ENCODE measurements around the gene GPR139. TPM values are rescaled to one million over a fixed set of nuclear protein-coding genes. Genes with fewer than 3 reads are reported as not detected.

The GPR139 gene
- total and polyA plus RNA-seq, 2 donors, result not detected

DNA sequence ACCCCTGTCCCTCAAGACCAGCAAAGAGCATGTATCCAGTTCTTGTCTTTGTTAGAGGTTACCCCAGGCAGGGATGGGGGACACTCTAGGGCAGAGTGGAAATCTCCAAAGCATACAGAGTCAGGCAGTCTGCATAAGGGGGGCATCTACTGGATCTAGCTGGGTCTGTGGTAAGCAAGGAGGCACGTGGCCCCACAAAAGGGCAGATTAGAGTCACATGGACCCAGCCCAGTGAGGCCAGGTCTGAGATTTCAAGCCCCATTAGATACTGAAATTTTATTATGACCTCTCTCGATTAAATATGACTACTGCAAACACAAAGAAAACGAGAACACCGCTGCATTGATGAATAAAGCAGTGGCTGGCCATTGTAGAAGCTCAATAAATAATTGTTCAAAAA is 1.6 kb upstream of the GPR139 start:
- WGBS, result 62% methylated on average over 4 of the region's 4 CpGs
- no peak for DNase-seq (ENCODE audit: extremely low spot score)
- no peaks in the 10 kb centered on the region for H3K4me1 ChIP-seq (ENCODE audit: insufficient read depth)

DNA sequence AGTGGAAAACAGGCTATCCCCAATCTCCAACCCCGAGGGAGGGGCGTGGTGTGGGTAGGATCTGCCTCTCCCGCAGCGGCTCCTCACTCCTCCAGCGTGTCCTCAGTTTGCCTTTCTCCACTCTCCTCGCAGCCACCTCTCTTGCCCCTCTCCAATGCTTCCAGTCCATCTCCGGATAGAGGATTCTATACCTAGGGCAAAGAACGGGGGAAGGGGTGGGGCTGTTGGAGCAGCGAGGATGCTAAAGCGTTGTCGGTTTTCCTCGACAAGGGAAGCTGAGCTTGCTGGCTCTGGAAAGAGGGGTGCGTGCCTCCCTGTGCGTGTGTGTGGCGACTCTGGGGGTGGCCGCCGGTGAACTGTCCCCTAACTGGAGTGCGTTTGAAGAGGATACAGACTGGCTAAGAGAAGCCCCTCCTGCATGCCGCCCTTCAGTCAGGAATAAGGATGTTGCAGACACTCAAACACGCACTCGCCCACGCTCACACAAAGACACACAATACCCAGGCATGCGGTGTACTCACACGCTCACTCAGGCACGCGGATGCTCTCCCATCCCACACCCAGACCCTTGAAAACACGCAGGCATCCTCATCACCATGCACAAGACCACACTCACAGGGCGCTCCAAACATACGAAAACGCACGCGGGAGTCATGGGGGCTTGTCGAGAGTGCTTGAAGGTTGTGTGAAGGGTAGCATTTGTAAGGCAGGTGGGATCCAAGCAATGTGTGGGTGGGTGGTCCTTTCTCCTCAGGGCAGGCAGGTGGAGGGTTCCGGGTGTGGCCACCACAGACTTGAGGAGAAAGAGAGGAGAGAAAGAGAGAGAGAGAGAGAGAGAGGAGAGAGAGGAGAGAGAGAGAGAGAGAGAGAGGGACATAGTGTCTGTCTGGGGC is 655 bp upstream of the GPR139 start:
- Histone ChIP-seq H3K4me3 (ENCODE audit: low read depth, low read length) (no peak overlapping the region), H3K4me1 (ENCODE audit: insufficient read depth) (no peaks in the 10 kb centered on the region), H3K36me3 (ENCODE audit: insufficient read depth) (no peaks in the 10 kb centered on the region), H3K27ac (ENCODE audit: low read depth) (no peak overlapping the region)
- WGBS, result 11% methylated on average over 34 of the region's 34 CpGs
- DNase-seq (ENCODE audit: extremely low spot score), result no peak

More for the DNA sequence above, 1.6 kb upstream of the GPR139 start:
- Histone ChIP-seq H3K36me3 (ENCODE audit: insufficient read depth) (no peaks in the 10 kb centered on the region), H3K4me3 (ENCODE audit: low read depth, low read length) (no peak overlapping the region), H3K27ac (ENCODE audit: low read depth) (no peak overlapping the region)

DNA sequence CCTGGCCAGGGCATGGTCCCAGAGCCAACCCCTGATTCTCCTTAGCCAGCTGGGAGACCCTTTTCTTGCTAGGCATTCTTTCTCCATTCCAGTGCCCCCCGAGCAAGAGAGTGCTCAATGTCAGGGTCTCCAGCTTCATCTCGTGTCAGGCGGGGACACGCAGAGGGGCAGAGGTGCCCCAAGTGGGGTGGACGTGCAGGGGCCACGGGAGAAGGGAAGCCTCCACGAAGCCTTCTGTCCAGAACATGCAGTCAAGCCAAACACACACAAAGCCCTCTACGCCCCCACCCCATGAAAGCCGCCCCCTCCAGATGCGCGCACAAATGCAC is 852 bp downstream of the GPR139 start:
- no peak overlapping the region for H3K27ac ChIP-seq (ENCODE audit: low read depth)
- no peaks in the 10 kb centered on the region for H3K4me1 ChIP-seq (ENCODE audit: insufficient read depth)
- H3K4me3 ChIP-seq (ENCODE audit: low read depth, low read length), result no peak overlapping the region
- no peak for DNase-seq (ENCODE audit: extremely low spot score)
- WGBS, result 10% methylated on average over 11 of the region's 11 CpGs
- H3K36me3 ChIP-seq (ENCODE audit: insufficient read depth), result no peaks in the 10 kb centered on the region

DNA sequence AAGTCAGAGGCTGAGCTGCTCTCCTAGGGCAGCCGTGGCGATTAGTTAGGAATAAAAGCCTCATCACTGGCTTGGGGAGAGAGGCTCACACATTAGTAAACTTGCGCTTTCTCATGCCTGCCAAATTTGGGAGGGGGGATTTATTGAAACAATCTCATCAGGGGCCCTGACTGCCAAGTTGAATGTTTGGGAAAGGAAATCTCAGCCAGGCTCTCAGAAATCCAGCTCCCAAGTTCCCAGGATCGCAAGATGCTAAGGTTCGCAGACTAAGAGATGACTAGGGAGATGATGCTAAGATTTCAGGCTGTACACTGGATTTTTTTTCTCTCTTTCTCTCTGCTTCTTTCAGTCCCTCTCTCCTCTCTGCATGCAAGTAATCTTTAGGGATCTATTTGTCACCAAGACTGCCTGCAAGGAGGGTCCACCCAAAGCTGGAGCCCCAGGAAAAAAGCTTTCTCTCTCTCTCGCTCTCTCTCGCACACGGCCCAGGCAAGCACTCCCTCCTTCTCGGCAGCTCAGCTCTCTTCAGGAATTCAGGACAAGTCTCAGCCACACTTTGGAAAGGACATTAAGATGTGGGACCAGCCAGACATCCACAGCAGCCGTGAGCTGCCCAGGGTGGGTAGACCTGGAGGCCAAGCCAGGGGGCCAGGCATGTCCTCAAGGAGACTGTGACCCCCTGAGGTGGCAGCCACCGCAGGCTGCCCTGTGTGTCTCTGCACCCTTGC is 1.4 kb downstream of the GPR139 start:
- Histone ChIP-seq H3K27ac (ENCODE audit: low read depth) (no peak overlapping the region), H3K36me3 (ENCODE audit: insufficient read depth) (no peaks in the 10 kb centered on the region), H3K4me3 (ENCODE audit: low read depth, low read length) (no peak overlapping the region), H3K4me1 (ENCODE audit: insufficient read depth) (no peaks in the 10 kb centered on the region)
- 37% methylated on average over 11 of the region's 11 CpGs for WGBS
- DNase-seq (ENCODE audit: extremely low spot score), result no peak

DNA sequence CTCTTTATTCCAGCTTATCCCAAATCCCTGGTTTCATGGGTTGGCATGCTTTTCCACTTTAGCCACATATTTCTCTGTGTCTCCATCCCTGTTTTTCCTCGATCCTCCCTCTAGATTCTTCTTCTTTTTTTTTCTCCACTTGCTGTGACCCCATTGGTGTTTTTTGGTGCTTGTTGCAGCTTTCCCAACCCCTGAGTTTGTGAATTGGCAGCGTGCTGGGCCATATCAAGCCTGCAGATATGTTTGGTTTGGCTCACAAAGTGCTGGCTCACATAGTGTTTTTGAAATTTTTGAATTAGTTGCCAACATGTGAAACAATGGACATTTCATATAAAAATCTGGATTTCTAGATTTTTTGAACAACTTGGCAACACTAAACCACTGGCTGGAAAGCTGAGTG is 8.8 kb downstream of the GPR139 start:
- no peak for DNase-seq (ENCODE audit: extremely low spot score)
- no peak overlapping the region for H3K4me3 ChIP-seq (ENCODE audit: low read depth, low read length)
- no peaks in the 10 kb centered on the region for H3K36me3 ChIP-seq (ENCODE audit: insufficient read depth)

DNA sequence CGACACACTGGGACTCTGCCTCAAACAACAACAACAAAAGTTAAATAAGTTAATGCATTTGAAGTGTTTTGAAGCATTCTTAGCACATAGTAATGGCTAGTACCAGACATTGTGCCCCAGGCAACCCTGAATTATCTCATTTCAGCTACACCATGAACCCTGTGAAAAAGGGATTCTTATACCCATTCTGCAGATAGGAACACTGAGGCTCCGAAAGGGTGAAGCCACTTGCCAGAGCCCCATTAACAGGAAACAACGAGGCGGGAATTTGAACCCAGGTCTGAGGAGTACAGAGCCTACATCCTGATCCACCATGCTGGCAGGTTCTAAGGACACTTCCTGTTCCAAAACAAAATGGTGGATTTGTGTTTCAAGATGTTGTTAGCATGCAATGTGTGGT is 9.2 kb downstream of the GPR139 start:
- H3K4me1 ChIP-seq (ENCODE audit: insufficient read depth), result no peaks in the 10 kb centered on the region
- H3K36me3 ChIP-seq (ENCODE audit: insufficient read depth), result no peaks in the 10 kb centered on the region
- H3K4me3 ChIP-seq (ENCODE audit: low read depth, low read length), result no peak overlapping the region
- H3K27ac ChIP-seq (ENCODE audit: low read depth), result no peak overlapping the region
- 88% methylated on average over 4 of the region's 4 CpGs for WGBS
- DNase-seq (ENCODE audit: extremely low spot score), result no peak

More for the DNA sequence above, 8.8 kb downstream of the GPR139 start:
- no peak overlapping the region for H3K27ac ChIP-seq (ENCODE audit: low read depth)
- WGBS, result 53% methylated on average over 2 of the region's 2 CpGs
- H3K4me1 ChIP-seq (ENCODE audit: insufficient read depth), result no peaks in the 10 kb centered on the region

DNA sequence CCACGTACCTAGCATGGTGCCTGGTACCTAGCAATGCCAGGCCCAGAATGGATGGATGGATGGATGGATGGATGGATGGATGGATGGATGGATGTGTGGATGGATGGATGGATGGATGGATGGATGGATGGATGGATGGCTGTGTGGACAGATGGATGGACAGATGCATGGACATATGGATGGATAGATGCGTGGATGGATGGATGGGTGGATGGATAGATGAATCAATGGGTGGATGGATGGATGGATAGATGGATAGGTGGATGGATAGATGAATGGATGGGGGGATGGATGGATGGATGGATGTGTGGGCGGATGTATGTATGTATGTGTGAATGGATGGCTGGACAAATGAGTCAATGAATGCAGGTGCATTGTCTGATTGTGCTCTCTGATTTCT is 12.6 kb downstream of the GPR139 start:
- Histone ChIP-seq H3K4me1 (ENCODE audit: insufficient read depth) (no peaks in the 10 kb centered on the region), H3K27ac (ENCODE audit: low read depth) (no peak overlapping the region), H3K4me3 (ENCODE audit: low read depth, low read length) (no peak overlapping the region), H3K36me3 (ENCODE audit: insufficient read depth) (no peaks in the 10 kb centered on the region)
- WGBS, result 73% methylated on average over 3 of the region's 3 CpGs
- DNase-seq (ENCODE audit: extremely low spot score), result no peak

DNA sequence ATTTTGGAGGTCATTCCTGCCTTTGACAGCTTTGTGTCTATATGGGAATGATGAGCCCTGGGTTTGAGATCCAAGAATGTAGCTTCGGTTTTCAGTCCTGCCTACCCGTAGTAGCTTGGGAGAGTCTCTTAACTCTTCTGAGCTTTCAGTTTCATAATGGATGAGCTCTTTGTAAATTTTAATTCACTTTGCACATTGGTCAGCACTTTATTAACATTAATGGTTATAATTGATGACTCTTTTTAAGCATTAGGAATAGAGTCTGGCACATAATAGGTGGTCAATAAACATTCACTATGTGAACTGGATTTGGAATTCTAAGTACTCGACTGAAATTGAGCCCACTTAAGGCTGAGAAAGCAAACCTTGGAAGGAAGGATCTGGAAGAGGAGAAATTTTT is 17.3 kb downstream of the GPR139 start:
- Histone ChIP-seq H3K27ac (ENCODE audit: low read depth) (no peak overlapping the region), H3K4me3 (ENCODE audit: low read depth, low read length) (no peak overlapping the region), H3K4me1 (ENCODE audit: insufficient read depth) (no peaks in the 10 kb centered on the region), H3K36me3 (ENCODE audit: insufficient read depth) (no peaks in the 10 kb centered on the region)
- DNase-seq (ENCODE audit: extremely low spot score), result no peak
- WGBS, result 78% methylated on average over 3 of the region's 3 CpGs

DNA sequence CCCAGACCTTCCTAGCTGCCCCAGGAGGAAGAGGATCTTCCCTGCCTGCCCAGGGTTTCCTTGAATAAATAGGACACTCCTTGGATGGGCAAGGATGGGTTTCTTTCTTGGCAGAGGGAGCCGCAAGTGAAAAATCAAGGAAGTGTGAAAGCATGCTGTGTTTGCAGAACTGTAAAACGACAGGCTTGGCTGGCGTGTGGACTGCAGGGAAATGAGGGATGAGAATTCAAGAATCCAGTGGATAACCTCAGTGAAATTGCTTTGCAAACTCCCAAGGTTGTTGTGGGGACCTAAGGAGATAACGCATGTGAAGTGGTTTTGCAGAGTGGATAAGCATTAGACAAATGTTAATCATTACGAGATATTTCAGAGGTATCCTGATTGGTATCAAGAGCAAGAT is 20.4 kb downstream of the GPR139 start:
- Histone ChIP-seq H3K36me3 (ENCODE audit: insufficient read depth) (no peaks in the 10 kb centered on the region), H3K4me1 (ENCODE audit: insufficient read depth) (no peaks in the 10 kb centered on the region), H3K4me3 (ENCODE audit: low read depth, low read length) (no peak overlapping the region), H3K27ac (ENCODE audit: low read depth) (no peak overlapping the region)
- no peak for DNase-seq (ENCODE audit: extremely low spot score)
- 46% methylated on average over 5 of the region's 5 CpGs for WGBS

DNA sequence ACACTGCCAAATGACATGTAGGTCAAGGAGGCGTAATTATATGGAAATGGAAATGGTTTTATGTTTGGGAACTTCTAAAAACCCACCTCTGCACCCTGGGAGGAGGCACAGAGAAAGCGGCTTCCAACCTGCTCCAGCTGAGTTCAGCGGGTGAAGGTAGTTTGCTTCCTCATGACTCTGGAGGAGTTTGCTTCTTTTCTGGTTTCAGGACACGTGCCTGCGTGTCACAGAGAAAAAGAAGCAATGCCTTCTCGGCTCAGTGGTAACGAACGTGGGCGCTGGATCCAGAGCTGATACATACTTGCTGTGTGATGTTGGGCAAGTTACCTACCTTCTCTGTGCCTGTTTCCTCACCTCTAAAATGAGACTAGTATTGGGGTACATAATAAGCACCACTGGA is 22.1 kb downstream of the GPR139 start:
- Histone ChIP-seq H3K27ac (ENCODE audit: low read depth) (no peak overlapping the region), H3K36me3 (ENCODE audit: insufficient read depth) (no peaks in the 10 kb centered on the region), H3K4me1 (ENCODE audit: insufficient read depth) (no peaks in the 10 kb centered on the region), H3K4me3 (ENCODE audit: low read depth, low read length) (no peak overlapping the region)
- DNase-seq (ENCODE audit: extremely low spot score), result no peak
- WGBS, result 88% methylated on average over 9 of the region's 9 CpGs

DNA sequence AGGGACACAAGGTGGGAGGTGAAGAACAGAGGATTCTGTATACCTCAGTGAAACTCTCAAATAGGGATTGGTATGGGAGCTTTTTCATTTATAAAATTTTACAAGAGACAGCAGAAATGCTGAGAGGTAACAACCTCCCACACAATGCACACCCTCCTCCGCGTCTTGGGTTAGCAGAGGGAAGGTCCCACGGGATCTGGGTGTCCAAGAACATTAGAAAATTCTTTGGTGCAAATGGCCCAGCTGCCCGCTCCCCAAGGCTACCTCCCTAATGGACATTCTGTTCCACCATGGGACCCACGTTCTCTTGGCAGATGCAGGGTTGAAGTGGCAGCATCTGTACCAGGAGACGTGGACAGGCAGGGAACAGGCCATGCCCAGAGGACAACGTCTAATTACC is 22.5 kb downstream of the GPR139 start:
- Histone ChIP-seq H3K27ac (ENCODE audit: low read depth) (no peak overlapping the region), H3K36me3 (ENCODE audit: insufficient read depth) (no peaks in the 10 kb centered on the region), H3K4me3 (ENCODE audit: low read depth, low read length) (no peak overlapping the region), H3K4me1 (ENCODE audit: insufficient read depth) (no peaks in the 10 kb centered on the region)
- DNase-seq (ENCODE audit: extremely low spot score), result no peak
- WGBS, result 79% methylated on average over 7 of the region's 7 CpGs

DNA sequence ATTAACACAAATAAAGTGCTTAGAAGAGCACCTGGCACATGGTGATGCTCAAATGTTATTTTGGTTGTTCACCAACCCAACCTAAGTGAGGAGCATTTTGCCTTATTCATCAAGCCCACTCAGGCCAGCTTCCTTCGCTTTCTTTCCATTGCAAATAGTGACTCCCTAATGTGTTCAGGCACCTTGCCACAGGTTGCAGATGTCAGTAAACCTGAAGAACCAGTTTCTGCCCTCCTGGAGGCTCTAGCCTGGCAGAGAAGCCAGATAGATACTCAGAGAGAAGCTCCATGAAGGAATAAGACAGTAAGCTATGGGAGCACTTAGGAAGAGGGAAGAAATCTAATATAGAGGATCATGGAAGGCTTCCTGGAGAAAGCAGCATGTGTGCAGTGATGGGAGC is 23.9 kb downstream of the GPR139 start:
- Histone ChIP-seq H3K36me3 (ENCODE audit: insufficient read depth) (no peaks in the 10 kb centered on the region), H3K4me1 (ENCODE audit: insufficient read depth) (no peaks in the 10 kb centered on the region), H3K27ac (ENCODE audit: low read depth) (no peak overlapping the region), H3K4me3 (ENCODE audit: low read depth, low read length) (no peak overlapping the region)
- DNase-seq (ENCODE audit: extremely low spot score), result no peak
- WGBS, result 55% methylated on average over 1 of the region's 1 CpG

DNA sequence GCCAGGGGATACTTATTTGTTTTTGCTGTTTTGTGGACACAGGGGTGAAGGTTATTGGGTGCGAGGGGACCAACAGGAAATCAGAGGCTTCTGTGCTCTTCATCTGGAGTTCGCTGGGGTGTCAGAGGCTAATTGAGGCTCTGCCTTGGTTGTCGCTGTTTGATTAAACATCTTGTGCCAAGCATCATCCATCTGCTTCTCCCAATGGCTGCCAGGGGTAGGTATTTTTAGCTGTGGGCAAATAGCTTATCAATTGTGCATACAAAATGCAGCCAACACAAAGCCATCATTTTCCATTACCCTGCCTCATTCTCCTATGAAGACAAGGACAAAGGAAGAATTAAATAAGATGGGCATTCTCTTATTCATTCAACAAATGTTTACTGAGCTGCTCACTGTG is 27.8 kb downstream of the GPR139 start:
- Histone ChIP-seq H3K4me1 (ENCODE audit: insufficient read depth) (no peaks in the 10 kb centered on the region), H3K4me3 (ENCODE audit: low read depth, low read length) (no peak overlapping the region), H3K27ac (ENCODE audit: low read depth) (no peak overlapping the region), H3K36me3 (ENCODE audit: insufficient read depth) (no peaks in the 10 kb centered on the region)
- 78% methylated on average over 3 of the region's 3 CpGs for WGBS
- DNase-seq (ENCODE audit: extremely low spot score), result no peak

DNA sequence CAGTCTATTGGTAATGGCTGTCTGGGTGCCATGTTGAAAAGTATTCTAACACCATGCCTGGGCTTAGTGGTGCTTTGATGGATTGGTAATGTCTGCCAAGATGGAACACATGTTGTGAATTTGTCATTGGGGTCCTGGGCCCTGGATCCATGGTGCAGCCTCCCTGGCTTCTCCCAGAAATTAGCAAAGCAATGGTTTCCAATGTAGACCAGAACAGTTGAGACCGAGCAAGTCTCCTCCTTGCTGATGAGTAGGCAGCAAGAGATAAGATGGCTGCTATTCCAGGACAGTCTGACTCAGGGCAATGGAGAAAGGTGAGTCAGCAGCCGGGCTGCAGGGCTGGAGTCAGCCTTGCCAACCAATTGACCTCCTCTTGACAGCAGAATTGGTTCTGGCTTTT is 30.8 kb downstream of the GPR139 start:
- WGBS, result 75% methylated on average over 2 of the region's 2 CpGs
- no peaks in the 10 kb centered on the region for H3K36me3 ChIP-seq (ENCODE audit: insufficient read depth)
- no peak for DNase-seq (ENCODE audit: extremely low spot score)
- no peaks in the 10 kb centered on the region for H3K4me1 ChIP-seq (ENCODE audit: insufficient read depth)
- no peak overlapping the region for H3K27ac ChIP-seq (ENCODE audit: low read depth)
- no peak overlapping the region for H3K4me3 ChIP-seq (ENCODE audit: low read depth, low read length)
